Upper lobe of left lung (tissue), 4 donors: ENCODE data around the gene PARVA.
"Not testable (repeated sequence)": the region's sequence is repeated elsewhere in the genome, so short reads cannot be mapped to it uniquely, and the experiment has no call there.

Experiments
- CTCF ChIP-seq, 6 experiments: fragments of 450-650 bp in 4 of 6; fragments of 200-600 bp in 2 of 6; sonication (generic) in 2 of 6; IDR thresholded peaks; one replicate each; pipeline ENCODE4 v1.5.1; 2016 to 2019; ENCODE audit warnings: antibody characterized with exemption in 6 of 6
- EP300 ChIP-seq, 4 donors: sonication (generic); formaldehyde crosslinking; IDR thresholded peaks; one replicate each; pipeline ENCODE4 v1.5.1; 2017; ENCODE audit warnings: antibody characterized with exemption in 4 of 4, control low read depth in 2 of 4
- POLR2A ChIP-seq, 4 donors: fragments of 450-650 bp; IDR thresholded peaks; one replicate each; pipeline ENCODE4 v1.5.1; 2016 to 2017; ENCODE audit warnings: antibody characterized with exemption in 4 of 4, mild to moderate bottlenecking in 2 of 4
- POLR2AphosphoS5 ChIP-seq, 2 donors: sonication (generic); formaldehyde crosslinking; IDR thresholded peaks; one replicate each; pipeline ENCODE4 v1.5.1; 2017; ENCODE audit warnings: antibody characterized with exemption in 2 of 2

- TF ChIP-seq CTCF, POLR2A, EP300, POLR2AphosphoS5 (IDR thresholded peaks at IDR 0.05): not testable (repeated sequence)
These were observed 11.3 kb upstream of the PARVA start for GRCh38 chr11:12365965-12366575.
